Naive thymus-derived CD4-positive, alpha-beta T cell (primary cell): Measurements from ENCODE around the gene VWF. TPM values are rescaled to one million over a fixed set of nuclear protein-coding genes. Genes with fewer than 3 reads are reported as not detected.
A peak's percentile ranks its signal among the peaks of the same experiment; 100 is the strongest.

Experiments used
- ATAC-seq: fragments of 150-1000 bp; cut with Tn5 transposase; 2 replicates; pipeline ENCODE4 v1.10.0; 2021; ENCODE audit warnings: mild to moderate bottlenecking, moderate library complexity
- CTCF ChIA-PET: fragments of 350-600 bp; sonication (Branson Sonifier 250); formaldehyde crosslinking; loops from one replicate; lab custom pipeline; 2021; ENCODE audit warnings: antibody characterized with exemption; lab: Charles Lee
- POLR2A ChIA-PET: fragments of 350-600 bp; sonication (Branson Sonifier 250); formaldehyde crosslinking; loops from one replicate; lab custom pipeline; 2021; ENCODE audit warnings: antibody characterized with exemption, inconsistent platforms; lab: Charles Lee
- DNase-seq, 9 donors: peaks; one replicate each; pipeline versions ENCODE4 v3.0.0 to v3.0.0-alpha.2; 2020 to 2022; ENCODE audit warnings: mixed read lengths in 1 of 9
- H3K27ac ChIP-seq: one replicate; pipeline ENCODE4 v1.7.0; 2013; ENCODE audit warnings: mild to moderate bottlenecking, low read depth, low read length, moderate library complexity
- H3K27me3 ChIP-seq, 2 donors: one replicate each; pipeline ENCODE4 v1.7.0; 2013; ENCODE audit warnings: low read length in 2 of 2, mild to moderate bottlenecking in 2 of 2, moderate library complexity in 2 of 2; ENCODE audit not compliant: control insufficient read depth in 2 of 2, insufficient read depth in 2 of 2
- H3K36me3 ChIP-seq, 3 experiments: 1 replicate in 2 of 3; 2 replicates in 1 of 3; pipeline ENCODE4 v1.7.0; 2013; ENCODE audit warnings: low read length in 3 of 3, mild to moderate bottlenecking in 3 of 3, moderate library complexity in 1 of 3; ENCODE audit not compliant: insufficient read depth in 3 of 3, control insufficient read depth in 2 of 3
- H3K4me1 ChIP-seq, 2 donors: one replicate each; pipeline ENCODE4 v1.7.0; 2013; ENCODE audit warnings: low read length in 2 of 2, mild to moderate bottlenecking in 2 of 2, moderate library complexity in 1 of 2; ENCODE audit not compliant: control insufficient read depth in 2 of 2, insufficient read depth in 2 of 2
- H3K4me3 ChIP-seq: 2 replicates; pipeline ENCODE4 v1.7.0; 2013; ENCODE audit warnings: mild to moderate bottlenecking, low read length
- H3K9me3 ChIP-seq, 3 experiments: 1 replicate in 2 of 3; 2 replicates in 1 of 3; pipeline ENCODE4 v1.7.0; 2013; ENCODE audit warnings: low read length in 3 of 3; ENCODE audit not compliant: control insufficient read depth in 2 of 3
- H3K27ac Mint-ChIP-seq, 9 donors: one replicate each; pipeline ENCODE4 v1.8.0; 2020 to 2022; ENCODE audit warnings: mixed read lengths in 9 of 9, mild to moderate bottlenecking in 8 of 9, moderate library complexity in 5 of 9, inconsistent platforms in 2 of 9
- H3K27me3 Mint-ChIP-seq, 5 donors: one replicate each; pipeline ENCODE4 v1.8.0; 2021 to 2022; ENCODE audit warnings: mixed read lengths in 5 of 5, mild to moderate bottlenecking in 1 of 5
- H3K36me3 Mint-ChIP-seq, 5 donors: one replicate each; pipeline ENCODE4 v1.8.0; 2020 to 2022; ENCODE audit warnings: mixed read lengths in 5 of 5, mild to moderate bottlenecking in 3 of 5, inconsistent platforms in 1 of 5
- H3K4me1 Mint-ChIP-seq, 7 donors: one replicate each; pipeline ENCODE4 v1.8.0; 2020 to 2022; ENCODE audit warnings: mixed read lengths in 7 of 7, mild to moderate bottlenecking in 3 of 7, inconsistent platforms in 1 of 7
- H3K4me3 Mint-ChIP-seq, 10 donors: one replicate each; pipeline ENCODE4 v1.8.0; 2020 to 2022; ENCODE audit warnings: mild to moderate bottlenecking in 10 of 10, mixed read lengths in 10 of 10, moderate library complexity in 6 of 10, inconsistent platforms in 2 of 10
- H3K9me3 Mint-ChIP-seq, 11 donors: one replicate each; pipeline ENCODE4 v1.8.0; 2020 to 2022; ENCODE audit warnings: mixed read lengths in 11 of 11, mild to moderate bottlenecking in 4 of 11, inconsistent platforms in 1 of 11, moderate library complexity in 1 of 11
- intact Hi-C, 2 donors: fragments of 100-400 bp; cut with micrococcal nuclease; formaldehyde crosslinking; loops; one replicate each; pipeline ENCODE4 v1.15.1; 2023
- polyA plus RNA-seq, 2 donors: library from polyadenylated mRNA; unstranded; fragments of 300-500 nt; fragmentation: Illumina TruSeq; gene quantifications; one replicate each; pipeline ENCODE4 v1.2.3, GENCODE V29; 2021
- total RNA-seq, 6 experiments: library from RNA in 5 of 6; stranded (reverse) in 5 of 6; gene quantifications; 1 replicate in 5 of 6; 2 replicates in 1 of 6; pipeline ENCODE4 v1.2.3 and lab custom pipeline; 2021 to 2026

VWF gene
- total and polyA plus RNA-seq, 7 experiments from 2014 or later: 0.21 to 0.34 (median 0.32) TPM; not detected in 4

DNA sequence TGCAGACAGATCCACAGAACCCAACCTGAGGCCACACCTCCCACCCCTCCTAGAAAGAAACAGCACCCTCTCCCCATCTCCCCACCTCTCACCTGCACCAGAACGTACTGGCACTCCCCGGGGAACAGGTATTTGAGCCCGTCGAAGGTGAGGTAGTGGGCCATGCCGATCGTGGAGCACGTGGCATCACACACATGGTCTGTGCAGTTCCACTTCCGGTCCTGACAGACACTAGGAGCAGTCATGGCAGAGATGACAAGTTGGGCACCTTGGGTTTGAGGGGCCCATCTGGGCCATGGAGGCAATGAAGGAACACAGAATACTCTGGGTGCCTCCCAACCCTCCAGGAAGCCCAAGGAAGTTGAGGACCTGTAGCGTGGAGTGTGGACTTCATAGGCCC is 89.9 kb downstream of the VWF start:
- no peaks in the 10 kb centered on the region for H3K27me3 Mint-ChIP-seq
- intact Hi-C loops: no loop called here
- H3K27ac ChIP-seq: no peak overlapping the region
- ChIA-PET CTCF (interaction anchor here (0.7 to 1.3 kb wide), 2 partner anchors 44 to 46 kb away, joined by 3 to 4 read pairs; no protein-coding TSS in a partner anchor), POLR2A (interaction anchor here (0.6 kb wide), 1 partner anchor 47 kb away, joined by 3 read pairs; no protein-coding TSS in a partner anchor)
- no peaks in the 10 kb centered on the region for H3K9me3 ChIP-seq
- H3K36me3 ChIP-seq: no peaks in the 10 kb centered on the region
- H3K27me3 ChIP-seq: no peaks in the 10 kb centered on the region
- no peaks in the 10 kb centered on the region for H3K36me3 Mint-ChIP-seq
- ATAC-seq (no peak), DNase-seq (no peak)
- no peak overlapping the region for H3K4me3 Mint-ChIP-seq
- no peaks in the 10 kb centered on the region for H3K9me3 Mint-ChIP-seq
- H3K4me3 ChIP-seq: no peak overlapping the region
- no peaks in the 10 kb centered on the region for H3K4me1 Mint-ChIP-seq
- H3K4me1 ChIP-seq: no peaks in the 10 kb centered on the region
- no peak overlapping the region for H3K27ac Mint-ChIP-seq

DNA sequence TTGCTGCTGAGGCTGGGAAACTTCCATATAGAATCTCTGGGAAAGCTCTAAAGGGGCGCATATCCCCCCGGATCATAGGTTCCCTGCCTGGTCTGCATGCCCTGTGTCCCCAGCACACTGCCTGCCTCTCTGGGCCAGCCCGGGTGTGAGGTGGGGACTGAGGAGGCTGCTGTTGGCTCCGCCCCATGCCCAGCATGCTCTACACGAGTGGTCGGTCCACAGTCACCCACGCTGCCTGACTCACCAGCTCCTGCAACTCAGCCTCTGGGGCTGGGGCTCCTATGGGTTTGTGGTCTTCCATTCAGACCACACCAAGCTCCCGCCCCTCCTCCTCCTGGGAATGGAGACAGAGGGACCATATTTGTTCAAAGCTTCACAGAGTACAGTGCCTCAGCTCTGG is 90.9 kb downstream of the VWF start:
- H3K36me3 ChIP-seq: no peaks in the 10 kb centered on the region
- H3K4me1 Mint-ChIP-seq: no peaks in the 10 kb centered on the region
- no peak overlapping the region for H3K27ac ChIP-seq
- H3K4me1 ChIP-seq: no peaks in the 10 kb centered on the region
- H3K27me3 Mint-ChIP-seq: peaks cover 0 to 4% (median 0%) of the 10 kb centered on the region in 5 donors
- no peaks in the 10 kb centered on the region for H3K9me3 ChIP-seq
- H3K4me3 ChIP-seq: no peak overlapping the region
- no peaks in the 10 kb centered on the region for H3K36me3 Mint-ChIP-seq
- ATAC-seq (no peak), DNase-seq (no peak)
- H3K27ac Mint-ChIP-seq: no peak overlapping the region
- CTCF ChIA-PET: interaction anchor here (0.5 to 1.3 kb wide), 4 partner anchors 39 to 875 kb away, joined by 3 to 4 read pairs (median 4); no protein-coding TSS in a partner anchor
- no peaks in the 10 kb centered on the region for H3K27me3 ChIP-seq
- no peak overlapping the region for H3K4me3 Mint-ChIP-seq
- no peaks in the 10 kb centered on the region for H3K9me3 Mint-ChIP-seq
- intact Hi-C loops: no loop called here
- POLR2A ChIA-PET: no interaction called here

DNA sequence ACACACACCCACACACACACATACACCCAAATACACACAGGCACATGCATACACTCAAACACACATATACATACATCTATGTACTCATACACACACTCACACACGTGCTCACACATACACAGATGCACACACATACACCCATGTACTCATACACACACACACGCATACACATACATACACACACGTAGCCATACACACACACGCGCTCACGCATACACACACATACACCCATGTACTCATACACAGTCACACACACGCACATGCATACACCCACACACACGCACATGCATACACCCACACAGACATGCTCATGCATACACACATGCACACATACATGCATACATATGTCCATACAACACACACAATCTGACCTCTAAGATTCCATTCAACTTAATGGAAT is 91.7 kb downstream of the VWF start:
- Mint-ChIP-seq H3K27me3 (peaks cover 0 to 4% (median 0%) of the 10 kb centered on the region in 5 donors), H3K4me1 (no peaks in the 10 kb centered on the region), H3K36me3 (no peaks in the 10 kb centered on the region), H3K4me3 (no peak overlapping the region), H3K27ac (peak overlapping the region in 1 of 9 donors; percentile 65), H3K9me3 (peaks cover 0 to 6% (median 0%) of the 10 kb centered on the region in 11 donors)
- ATAC-seq (no peak), DNase-seq (no peak)
- H3K27me3 ChIP-seq: no peaks in the 10 kb centered on the region
- H3K27ac ChIP-seq: no peak overlapping the region
- no peaks in the 10 kb centered on the region for H3K9me3 ChIP-seq
- ChIA-PET POLR2A (no interaction called here), CTCF (interaction anchor here (0.6 to 1.2 kb wide), 2 partner anchors 38 to 875 kb away, joined by 3 to 4 read pairs; no protein-coding TSS in a partner anchor)
- no peaks in the 10 kb centered on the region for H3K4me1 ChIP-seq
- no peaks in the 10 kb centered on the region for H3K36me3 ChIP-seq
- no peak overlapping the region for H3K4me3 ChIP-seq
- intact Hi-C loops: no loop called here

DNA sequence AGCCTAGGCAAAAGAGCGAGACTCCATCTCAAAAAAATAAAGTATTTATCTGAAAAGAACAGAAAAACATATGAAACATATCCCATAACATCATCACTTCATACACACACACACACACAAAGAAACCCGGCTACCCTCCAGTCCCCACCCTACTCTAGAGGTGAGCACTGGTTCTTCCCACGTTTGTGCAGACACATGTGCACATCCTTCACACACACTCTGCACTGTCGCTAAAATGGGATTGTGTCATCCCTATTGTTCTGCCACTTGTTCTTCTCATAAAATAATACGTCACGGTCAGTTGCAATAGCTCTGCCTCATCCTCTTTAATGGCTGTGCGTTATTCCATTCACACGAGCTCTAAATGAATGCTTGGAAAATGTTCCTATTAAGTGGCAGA is 93.5 kb downstream of the VWF start:
- H3K4me1 ChIP-seq: no peaks in the 10 kb centered on the region
- ChIA-PET CTCF (interaction anchor here (1.3 kb wide), 1 partner anchor 42 kb away, joined by 3 read pairs; no protein-coding TSS in a partner anchor), POLR2A (no interaction called here)
- peaks cover 0 to 5% (median 0%) of the 10 kb centered on the region in 5 donors for H3K36me3 Mint-ChIP-seq
- ATAC-seq (no peak), DNase-seq (no peak)
- intact Hi-C loops: no loop called here
- peaks cover 0 to 6% (median 0%) of the 10 kb centered on the region in 3 experiments for H3K9me3 ChIP-seq
- H3K4me3 ChIP-seq: no peak overlapping the region
- no peaks in the 10 kb centered on the region for H3K36me3 ChIP-seq
- H3K27me3 ChIP-seq: no peaks in the 10 kb centered on the region
- H3K9me3 Mint-ChIP-seq: peaks cover 0 to 15% (median 6%) of the 10 kb centered on the region in 11 donors
- H3K27ac ChIP-seq: no peak overlapping the region
- H3K27me3 Mint-ChIP-seq: peaks cover 0 to 8% (median 6%) of the 10 kb centered on the region in 5 donors
- peak overlapping the region in 1 of 9 donors; percentile 16 for H3K27ac Mint-ChIP-seq
- no peaks in the 10 kb centered on the region for H3K4me1 Mint-ChIP-seq
- no peak overlapping the region for H3K4me3 Mint-ChIP-seq

DNA sequence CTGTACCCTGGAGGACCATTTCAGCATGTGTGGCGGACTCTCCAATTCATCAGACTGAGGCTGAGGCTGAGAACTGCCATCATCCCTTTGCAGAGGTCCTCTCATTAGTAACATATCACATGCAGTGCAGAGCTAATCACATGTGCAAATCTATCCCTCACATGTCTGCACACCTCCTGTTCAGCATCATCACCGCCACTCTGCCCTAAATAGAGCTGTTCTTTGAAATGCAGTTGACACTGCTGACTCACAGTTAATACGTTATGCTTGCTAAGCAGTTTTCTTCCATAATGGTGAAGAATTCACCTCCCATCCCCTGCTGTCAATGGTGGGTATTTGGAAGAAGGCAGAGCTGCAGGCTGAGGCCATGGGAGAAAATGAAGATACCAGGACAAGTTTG is 94.4 kb downstream of the VWF start:
- no peak overlapping the region for H3K4me3 ChIP-seq
- Mint-ChIP-seq H3K36me3 (peaks cover 0 to 5% (median 0%) of the 10 kb centered on the region in 5 donors), H3K27me3 (peaks cover 0 to 8% (median 6%) of the 10 kb centered on the region in 5 donors), H3K4me1 (no peaks in the 10 kb centered on the region), H3K9me3 (peaks cover 0 to 15% (median 6%) of the 10 kb centered on the region in 11 donors), H3K27ac (no peak overlapping the region), H3K4me3 (no peak overlapping the region)
- peaks cover 0 to 6% (median 0%) of the 10 kb centered on the region in 3 experiments for H3K9me3 ChIP-seq
- H3K36me3 ChIP-seq: no peaks in the 10 kb centered on the region
- CTCF ChIA-PET: interaction anchor here (1.3 kb wide), 1 partner anchor 41 kb away, joined by 3 read pairs; no protein-coding TSS in a partner anchor
- H3K27ac ChIP-seq: no peak overlapping the region
- POLR2A ChIA-PET: no interaction called here
- no peak for DNase-seq
- ATAC-seq: no peak
- intact Hi-C loops: no loop called here
- no peaks in the 10 kb centered on the region for H3K4me1 ChIP-seq
- H3K27me3 ChIP-seq: no peaks in the 10 kb centered on the region

DNA sequence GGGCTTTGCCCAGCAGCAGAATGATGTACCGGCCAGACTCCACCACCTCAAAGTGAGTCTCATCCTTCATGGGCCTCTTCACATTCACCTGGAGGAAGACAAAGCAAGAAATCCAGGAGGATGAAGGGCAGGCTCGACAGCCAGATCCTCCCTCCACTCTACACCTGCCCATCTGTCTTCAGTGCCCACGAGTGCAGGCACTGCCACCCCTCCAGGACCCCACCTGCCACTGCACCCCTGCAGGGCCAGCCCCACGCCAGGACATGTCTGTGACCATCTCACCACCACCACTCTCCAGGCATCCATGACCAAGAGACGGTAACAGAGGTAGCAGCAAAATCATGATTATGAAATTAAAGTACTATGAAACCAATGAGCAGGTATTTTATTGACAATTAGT is 95.1 kb downstream of the VWF start:
- Mint-ChIP-seq H3K4me3 (no peak overlapping the region), H3K27me3 (peaks cover 0 to 9% (median 6%) of the 10 kb centered on the region in 5 donors), H3K9me3 (peaks cover 0 to 15% (median 6%) of the 10 kb centered on the region in 11 donors), H3K27ac (no peak overlapping the region), H3K36me3 (peaks cover 0 to 5% (median 0%) of the 10 kb centered on the region in 5 donors), H3K4me1 (no peaks in the 10 kb centered on the region)
- CTCF ChIA-PET: no interaction called here
- ATAC-seq (no peak), DNase-seq (no peak)
- no peak overlapping the region for H3K4me3 ChIP-seq
- no peak overlapping the region for H3K27ac ChIP-seq
- intact Hi-C loops: no loop called here
- peaks cover 0 to 6% (median 0%) of the 10 kb centered on the region in 3 experiments for H3K9me3 ChIP-seq
- no peaks in the 10 kb centered on the region for H3K27me3 ChIP-seq
- no peaks in the 10 kb centered on the region for H3K36me3 ChIP-seq
- no peaks in the 10 kb centered on the region for H3K4me1 ChIP-seq
- POLR2A ChIA-PET: no interaction called here

DNA sequence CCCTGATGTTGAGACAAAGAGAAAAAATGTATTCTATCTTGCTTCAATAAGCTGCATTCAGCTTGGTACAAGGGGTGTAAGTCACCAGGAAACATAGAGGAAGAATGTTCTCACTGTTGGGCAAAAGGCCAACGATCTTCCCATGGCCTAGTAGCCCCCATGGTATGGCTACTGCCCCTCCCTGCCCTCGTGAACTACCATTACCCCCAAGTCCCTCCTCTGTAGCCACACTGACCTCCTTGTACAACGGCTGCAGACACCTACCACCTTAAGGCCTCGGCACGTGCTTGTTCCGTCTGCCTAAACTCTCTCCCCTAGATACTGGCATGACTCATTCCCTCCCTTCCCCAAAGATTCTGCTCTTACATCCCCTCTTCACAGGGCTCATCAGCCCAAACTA is 97.5 kb downstream of the VWF start:
- Mint-ChIP-seq H3K4me3 (no peak overlapping the region), H3K36me3 (peaks cover 0 to 5% (median 0%) of the 10 kb centered on the region in 5 donors), H3K27ac (no peak overlapping the region), H3K27me3 (peaks cover 0 to 16% (median 6%) of the 10 kb centered on the region in 5 donors), H3K9me3 (peaks cover 0 to 15% (median 6%) of the 10 kb centered on the region in 11 donors), H3K4me1 (no peaks in the 10 kb centered on the region)
- H3K27ac ChIP-seq: no peak overlapping the region
- peaks cover 0 to 6% (median 0%) of the 10 kb centered on the region in 3 experiments for H3K9me3 ChIP-seq
- H3K27me3 ChIP-seq: no peaks in the 10 kb centered on the region
- DNase-seq (no peak), ATAC-seq (no peak)
- H3K4me3 ChIP-seq: no peak overlapping the region
- ChIA-PET POLR2A (no interaction called here), CTCF (interaction anchor here (1.0 kb wide), 1 partner anchor 11 kb away, joined by 6 read pairs; no protein-coding TSS in a partner anchor)
- no peaks in the 10 kb centered on the region for H3K4me1 ChIP-seq
- H3K36me3 ChIP-seq: no peaks in the 10 kb centered on the region
- intact Hi-C loops: no loop called here
